Stomach (tissue), 9 donors: ENCODE measurements around the gene TBL1XR1. TPM values are rescaled to one million over a fixed set of nuclear protein-coding genes. Genes with fewer than 3 reads are reported as not detected.
A peak's percentile ranks its signal among the peaks of the same experiment; 100 is the strongest.

Experiments used
- DNase-seq, 2 donors: peaks; one replicate each; pipeline versions ENCODE4 v3.0.0 to v3.0.0-alpha.2; 2013 to 2019
- H3K27ac ChIP-seq, 5 donors: fragments of 200-600 bp in 4 of 5; sonication (generic) in 4 of 5; one replicate each; pipeline ENCODE4 v1.5.1; 2013 to 2019; ENCODE audit warnings: mild to moderate bottlenecking in 1 of 5, moderate library complexity in 1 of 5
- H3K27me3 ChIP-seq, 3 donors: fragments of 200-600 bp; sonication (generic); one replicate each; pipeline ENCODE4 v1.5.1; 2017 to 2019; ENCODE audit warnings: mixed run types in 1 of 3
- H3K36me3 ChIP-seq, 4 donors: fragments of 200-600 bp; sonication (generic); 1 replicate in 3 of 4; 2 replicates in 1 of 4; pipeline ENCODE4 v1.5.1; 2016 to 2019
- H3K4me1 ChIP-seq, 4 donors: fragments of 200-600 bp; sonication (generic); one replicate each; pipeline ENCODE4 v1.5.1; 2016 to 2019
- H3K4me3 ChIP-seq, 4 donors: fragments of 200-600 bp; sonication (generic) in 3 of 4; one replicate each; pipeline ENCODE4 v1.5.1; 2016 to 2019; ENCODE audit warnings: mild to moderate bottlenecking in 1 of 4
- H3K9me3 ChIP-seq, 4 donors: fragments of 200-600 bp; sonication (generic); one replicate each; pipeline ENCODE4 v1.5.1; 2016 to 2019
- EP300 ChIP-seq: sonication (generic); formaldehyde crosslinking; IDR thresholded peaks from one replicate; pipeline ENCODE4 v1.6.1; 2017; ENCODE audit warnings: antibody characterized with exemption
- POLR2A ChIP-seq, 4 donors: fragments of 450-650 bp; IDR thresholded peaks; one replicate each; pipeline ENCODE4 v1.6.1; 2016; ENCODE audit warnings: antibody characterized with exemption in 4 of 4, control low read depth in 2 of 4, mild to moderate bottlenecking in 1 of 4, moderate library complexity in 1 of 4
- POLR2AphosphoS5 ChIP-seq, 3 donors: sonication (generic); formaldehyde crosslinking; IDR thresholded peaks; one replicate each; pipeline ENCODE4 v1.6.1; 2016; ENCODE audit warnings: antibody characterized with exemption in 3 of 3
- WGBS, 5 donors: extraction: QIAGEN DNeasy Blood & Tissue Kit in 3 of 5; methylation state at CpG; one replicate each; pipeline versions ENCODE4 v1.1.5 to v1.1.7; 2013 to 2018; 5-methylcytosine and 5-hydroxymethylcytosine counted together
- intact Hi-C: fragments of 100-400 bp; cut with DNase I; formaldehyde crosslinking; loops from one replicate; pipeline ENCODE4 v1.15.1; 2023; ENCODE audit warnings: low total_unique reads
- polyA plus RNA-seq, 3 donors: library from polyadenylated mRNA; stranded (reverse); fragments of 200-250 nt; gene quantifications; one replicate each; pipeline ENCODE4 v1.2.3, GENCODE V29; 2013
- total RNA-seq, 5 donors: library from RNA; depleted of rRNA; stranded (reverse); fragments of >200 nt; gene quantifications; one replicate each; pipeline versions ENCODE4 v1.1.0 to v1.2.3, GENCODE V29; 2014 to 2016
- TF ChIP-seq, protein P1 (sequence below), 7 experiments: fragments of 450-650 bp in 4 of 7; fragments of 200-600 bp in 3 of 7; sonication (generic) in 3 of 7; IDR thresholded peaks; one replicate each; pipeline ENCODE4 v1.5.1; 2016 to 2019; ENCODE audit warnings: antibody characterized with exemption in 7 of 7, control low read depth in 2 of 7, mild to moderate bottlenecking in 1 of 7
- donor health status: healthy with polysubstance abuse.
- donor health status: Bipolar disorder and iron deficiency.
- donor health status: healthy.

Gene TBL1XR1
- total and polyA plus RNA-seq, 8 donors = 11.6 to 217 (median 41.1) TPM

DNA sequence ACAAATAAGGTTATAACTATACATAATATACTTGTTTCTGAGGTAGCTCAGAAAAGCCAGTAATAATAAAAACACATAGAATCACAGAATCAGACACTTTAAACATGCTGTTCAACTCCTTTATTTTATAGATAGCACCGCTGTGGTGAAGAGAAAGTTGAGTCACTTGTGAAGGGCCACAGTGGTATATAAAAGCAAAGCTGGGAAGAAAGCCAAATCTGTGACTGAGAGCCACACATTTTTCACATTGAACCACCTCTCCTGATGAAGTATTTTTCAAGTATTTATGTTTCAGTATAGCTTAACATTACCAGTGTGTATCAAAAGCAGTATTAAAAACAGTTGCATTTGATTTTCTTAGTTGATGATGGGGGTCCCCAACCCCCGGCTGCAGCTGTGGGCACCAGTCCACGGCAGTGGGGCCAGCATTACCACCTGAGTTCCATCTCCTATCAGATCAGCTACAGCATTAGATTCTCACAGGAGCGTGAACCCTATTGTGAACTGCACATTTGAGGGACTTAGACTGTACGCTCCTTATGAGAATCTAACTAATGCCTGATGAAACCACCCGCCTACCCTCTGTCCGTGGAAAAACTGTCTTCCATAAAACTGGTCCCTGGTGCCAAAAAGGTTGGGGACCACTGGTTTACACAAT, 46.2 kb downstream of the TBL1XR1 start:
- DNase-seq = peak in 1 of 2 donors; percentile 63
- TF ChIP-seq EP300 = no peak
- intact Hi-C loops = no loop called here
- WGBS, 5 donors = 63 to 71% (median 66%) methylated on average over 7 of the region's 7 CpGs
- Histone ChIP-seq H3K4me3 (no peak overlapping the region), H3K27me3 (no peaks in the 10 kb centered on the region), H3K4me1 (peaks cover 29 to 85% (median 49%) of the 10 kb centered on the region in 4 donors), H3K27ac (no peak overlapping the region), H3K9me3 (no peaks in the 10 kb centered on the region), H3K36me3 (no peaks in the 10 kb centered on the region)

DNA sequence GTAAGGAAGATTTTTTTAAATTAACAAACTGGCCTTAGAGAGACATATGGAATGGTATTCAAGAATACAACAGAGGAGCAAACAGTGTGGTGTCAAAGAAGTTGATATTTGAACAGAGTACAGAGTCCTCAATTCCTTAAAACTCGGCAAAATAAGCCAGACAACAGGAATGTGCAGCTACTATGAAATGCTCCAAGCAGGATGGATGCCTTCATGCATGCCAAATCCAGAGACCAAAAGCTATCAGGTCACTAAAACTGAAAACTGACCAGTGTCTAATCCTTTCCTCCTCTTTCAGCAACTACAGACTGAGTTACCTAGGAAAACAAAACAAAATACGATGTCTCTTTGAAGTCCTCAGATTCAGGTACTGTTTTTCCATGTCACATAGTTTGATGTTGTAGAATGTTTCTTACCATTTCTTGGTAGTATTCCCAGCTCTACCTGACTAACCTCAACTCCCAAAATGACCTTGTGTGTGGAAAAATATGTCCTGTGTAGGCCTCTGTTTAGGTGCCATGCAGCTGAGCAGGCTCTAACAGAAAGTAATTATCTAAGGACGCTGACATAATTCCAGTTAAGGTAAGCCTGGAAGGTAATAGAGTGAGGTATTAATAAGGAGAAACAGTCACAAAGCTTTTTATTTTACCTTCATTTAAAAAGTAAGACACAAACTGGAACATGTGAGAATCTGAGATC, 46.9 kb downstream of the TBL1XR1 start:
- DNase-seq = peak in 1 of 2 donors; percentile 24
- no peaks in the 10 kb centered on the region for H3K36me3 ChIP-seq
- peak overlapping the region in 1 of 5 donors; percentile 39 for H3K27ac ChIP-seq
- TF ChIP-seq, protein P1, sequence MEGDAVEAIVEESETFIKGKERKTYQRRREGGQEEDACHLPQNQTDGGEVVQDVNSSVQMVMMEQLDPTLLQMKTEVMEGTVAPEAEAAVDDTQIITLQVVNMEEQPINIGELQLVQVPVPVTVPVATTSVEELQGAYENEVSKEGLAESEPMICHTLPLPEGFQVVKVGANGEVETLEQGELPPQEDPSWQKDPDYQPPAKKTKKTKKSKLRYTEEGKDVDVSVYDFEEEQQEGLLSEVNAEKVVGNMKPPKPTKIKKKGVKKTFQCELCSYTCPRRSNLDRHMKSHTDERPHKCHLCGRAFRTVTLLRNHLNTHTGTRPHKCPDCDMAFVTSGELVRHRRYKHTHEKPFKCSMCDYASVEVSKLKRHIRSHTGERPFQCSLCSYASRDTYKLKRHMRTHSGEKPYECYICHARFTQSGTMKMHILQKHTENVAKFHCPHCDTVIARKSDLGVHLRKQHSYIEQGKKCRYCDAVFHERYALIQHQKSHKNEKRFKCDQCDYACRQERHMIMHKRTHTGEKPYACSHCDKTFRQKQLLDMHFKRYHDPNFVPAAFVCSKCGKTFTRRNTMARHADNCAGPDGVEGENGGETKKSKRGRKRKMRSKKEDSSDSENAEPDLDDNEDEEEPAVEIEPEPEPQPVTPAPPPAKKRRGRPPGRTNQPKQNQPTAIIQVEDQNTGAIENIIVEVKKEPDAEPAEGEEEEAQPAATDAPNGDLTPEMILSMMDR (IDR thresholded peaks at IDR 0.05) = no peak
- no peak for TF ChIP-seq POLR2AphosphoS5 (IDR thresholded peaks at IDR 0.05)
- TF ChIP-seq POLR2A (IDR thresholded peaks at IDR 0.05) = no peak
- TF ChIP-seq EP300 = no peak
- H3K27me3 ChIP-seq = no peaks in the 10 kb centered on the region
- H3K4me3 ChIP-seq = no peak overlapping the region
- 18 to 51% (median 32%) methylated on average over 3 of the region's 3 CpGs for WGBS, 5 donors
- H3K4me1 ChIP-seq = peaks cover 30 to 92% (median 53%) of the 10 kb centered on the region in 4 donors
- intact Hi-C loops = no loop called here
- H3K9me3 ChIP-seq = no peaks in the 10 kb centered on the region

DNA sequence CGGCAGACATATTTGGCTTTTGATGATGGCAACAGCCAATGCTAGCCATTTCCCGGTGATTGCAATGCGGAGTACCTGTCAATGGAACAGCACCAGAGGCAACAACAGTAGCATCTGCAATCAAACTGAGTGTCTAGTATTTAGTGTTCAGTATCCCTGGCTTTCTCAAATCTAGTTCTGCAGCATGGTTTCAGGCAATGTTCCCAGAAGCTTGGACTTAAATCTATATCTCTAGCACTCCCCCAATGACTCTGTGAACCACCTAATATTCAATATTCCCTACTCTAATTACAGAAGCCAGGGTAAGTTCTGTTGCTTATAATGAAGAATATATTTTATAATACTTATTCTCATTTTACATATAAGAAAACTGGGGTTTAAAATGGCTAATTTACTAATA, 48.2 kb downstream of the TBL1XR1 start:
- Histone ChIP-seq H3K27ac (no peak overlapping the region), H3K36me3 (no peaks in the 10 kb centered on the region), H3K4me3 (no peak overlapping the region), H3K4me1 (peaks cover 34 to 92% (median 57%) of the 10 kb centered on the region in 4 donors), H3K27me3 (no peaks in the 10 kb centered on the region), H3K9me3 (no peaks in the 10 kb centered on the region)
- DNase-seq = peak in 1 of 2 donors; percentile 18
- TF ChIP-seq POLR2AphosphoS5 (IDR thresholded peaks at IDR 0.05) (no peak), POLR2A (IDR thresholded peaks at IDR 0.05) (no peak), EP300 (no peak)
- TF ChIP-seq, protein P1 (IDR thresholded peaks at IDR 0.05) = no peak
- intact Hi-C loops = no loop called here
- WGBS, 5 donors = 96 to 98% (median 96%) methylated on average over 3 of the region's 3 CpGs

DNA sequence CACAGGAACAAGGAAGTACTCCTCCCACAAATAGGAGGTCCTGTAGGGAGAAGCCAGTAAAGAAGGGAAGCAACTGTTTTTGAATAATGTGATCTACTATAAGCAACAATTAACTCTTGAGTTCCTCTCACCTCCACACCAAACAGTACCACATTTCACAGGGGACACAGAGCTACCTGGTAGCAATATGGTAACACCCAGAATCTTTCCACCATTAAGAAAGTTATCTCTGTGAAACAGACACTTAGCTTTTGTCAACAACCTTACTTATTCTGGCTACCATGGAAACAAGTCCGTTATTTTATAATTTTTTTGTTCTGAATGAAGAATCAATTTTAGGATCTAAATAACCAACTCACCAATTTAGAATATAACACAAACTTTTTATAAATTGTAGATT, 49.5 kb downstream of the TBL1XR1 start:
- DNase-seq = no peak
- TF ChIP-seq, protein P1 (IDR thresholded peaks at IDR 0.05) = no peak
- TF ChIP-seq EP300 = no peak
- TF ChIP-seq POLR2AphosphoS5 (IDR thresholded peaks at IDR 0.05) = no peak
- no peak for TF ChIP-seq POLR2A (IDR thresholded peaks at IDR 0.05)
- Histone ChIP-seq H3K27me3 (no peaks in the 10 kb centered on the region), H3K4me3 (no peak overlapping the region), H3K27ac (no peak overlapping the region), H3K36me3 (no peaks in the 10 kb centered on the region), H3K9me3 (no peaks in the 10 kb centered on the region), H3K4me1 (peaks cover 34 to 88% (median 58%) of the 10 kb centered on the region in 4 donors)
- WGBS, 5 donors = 89 to 97% (median 93%) methylated on average over 1 of the region's 1 CpG
- intact Hi-C loops = no loop called here

DNA sequence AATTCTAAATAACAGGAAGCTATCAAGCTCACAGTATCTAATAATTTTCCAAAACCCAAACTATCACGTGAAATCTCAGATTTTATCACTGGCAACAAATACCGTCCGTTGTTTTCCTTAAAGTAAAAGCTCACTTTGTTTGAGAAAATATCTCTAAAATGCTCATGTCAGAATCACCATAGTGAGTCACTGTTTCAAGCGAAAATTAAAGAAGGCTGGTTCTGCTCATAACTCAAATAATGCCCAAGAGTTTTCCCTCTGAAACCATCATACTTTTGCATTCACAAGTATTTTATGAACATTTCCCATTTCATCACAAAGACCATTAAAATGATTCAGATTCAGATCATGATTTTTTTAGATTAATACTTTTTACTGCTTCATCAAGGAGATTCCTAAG, 50.6 kb downstream of the TBL1XR1 start:
- no peak overlapping the region for H3K4me3 ChIP-seq
- 49 to 72% (median 60%) methylated on average over 4 of the region's 4 CpGs for WGBS, 5 donors
- H3K4me1 ChIP-seq = peaks cover 32 to 90% (median 63%) of the 10 kb centered on the region in 4 donors
- no peaks in the 10 kb centered on the region for H3K27me3 ChIP-seq
- intact Hi-C loops = no loop called here
- H3K36me3 ChIP-seq = no peaks in the 10 kb centered on the region
- no peaks in the 10 kb centered on the region for H3K9me3 ChIP-seq
- H3K27ac ChIP-seq = no peak overlapping the region
- TF ChIP-seq EP300 = no peak
- TF ChIP-seq, protein P1 (IDR thresholded peaks at IDR 0.05) = no peak
- no peak for TF ChIP-seq POLR2A (IDR thresholded peaks at IDR 0.05)
- TF ChIP-seq POLR2AphosphoS5 (IDR thresholded peaks at IDR 0.05) = no peak
- no peak for DNase-seq
